ENCODE measurements around the gene ARTN. TPM values are rescaled to one million over a fixed set of nuclear protein-coding genes. Genes with fewer than 3 reads are reported as not detected.
A peak's percentile ranks its signal among the peaks of the same experiment; 100 is the strongest.

The ARTN gene
- 17.4 and 33.6 TPM in 2 replicates for total RNA-seq (2021)
- Bru-seq, nascent RNA = percentile 61 among the genes with signal in this experiment
- BruChase-seq, experiment 1, labeled RNA remaining after a 2-hour chase = percentile 86 among the genes with signal in this experiment
- percentile 85 among the genes with signal in this experiment for BruChase-seq, experiment 2, labeled RNA remaining after a 6-hour chase
- long read RNA-seq, partial matches to known transcripts = 3 of 19 reads
- long read RNA-seq, other reads (novel, unspliced or antisense) = 13 of 19 reads

- no TSS peak for BruUV-seq (replicated peaks)
- H3K27ac ChIP-seq = peak within 1 kb of the TSS; percentile 84
- H2AFZ ChIP-seq = peak within 1 kb of the TSS; percentile 85
- peak within 1 kb of the TSS; percentile 90 for H3K4me3 ChIP-seq
- no peak for TF ChIP-seq EZH2 (IDR thresholded peaks at IDR 0.05; ENCODE audit: low read depth)
- no peak for TF ChIP-seq CTCF (conservative IDR thresholded peaks at IDR 0.05)
- no peaks in the 10 kb centered on the region for H3K36me3 ChIP-seq (ENCODE audit: low read depth)
- POLR2A ChIA-PET (ENCODE audit: unreplicated experiment) = interaction anchor here (0.6 to 1.3 kb wide), 5 partner anchors 42 to 225 kb away, joined by 3 to 11 read pairs (median 4); no protein-coding TSS in a partner anchor
- H3F3A ChIP-seq (ENCODE audit: insufficient read depth, low read depth) = peaks cover 46% of the 10 kb centered on the region; the same call in 1 of the 2 replicates
- intact Hi-C loops (cut with micrococcal nuclease; ENCODE audit: unreplicated experiment) = loop anchor here (1.0 to 2.0 kb wide), 8 partner anchors 75 to 707 kb away; partner anchors contain the start of gene ST3GAL3
- no peaks in the 10 kb centered on the region for H3K9me2 ChIP-seq (ENCODE audit: insufficient read depth)
- H4K20me1 ChIP-seq (ENCODE audit: insufficient read depth) = no peaks in the 10 kb centered on the region
- H3K9me3 ChIP-seq (ENCODE audit: insufficient read depth, low read depth) = peaks cover 2% of the 10 kb centered on the region; the same call in 1 of the 2 replicates
- DNase-seq = peak; percentile 62 to 80
- H3K79me2 ChIP-seq (ENCODE audit: low read depth) = 0 out of 2 replicates have a peak, but pooled peaks cover 7% of the 10 kb centered on the region
- H3K27me3 ChIP-seq (ENCODE audit: insufficient read depth, low read depth) = no peaks in the 10 kb centered on the region
- H3K4me1 ChIP-seq (replicated peaks; ENCODE audit: insufficient read depth) = peaks cover 49% of the 10 kb centered on the region
- CTCF ChIA-PET = interaction anchor here (0.6 to 4.0 kb wide), 13 partner anchors 10 to 172 kb away, joined by 3 to 185 read pairs (median 4); partner anchors contain the start of gene DPH2
- peak within 1 kb of the TSS; percentile 95 for H3K4me2 ChIP-seq
Measured at GRCh38 chr1:43933386-43934100, at the start of gene ARTN. Gene ARTN, plus strand, starts transcription at chr1:43933801. Its CDS starts 1,856 bp downstream, at chr1:43935657.

GRCh38 chr1:43885279-43885801 is 48.3 kb upstream of the ARTN start:
- Histone ChIP-seq H3K4me3 (no peak overlapping the region), H2AFZ (no peak overlapping the region), H3K36me3 (ENCODE audit: low read depth) (no peaks in the 10 kb centered on the region), H3K9me2 (ENCODE audit: insufficient read depth) (no peaks in the 10 kb centered on the region), H3K27ac (no peak overlapping the region), H3K27me3 (ENCODE audit: insufficient read depth, low read depth) (no peaks in the 10 kb centered on the region), H3K4me1 (replicated peaks; ENCODE audit: insufficient read depth) (0 out of 2 replicates have a peak, but pooled peaks cover 3% of the 10 kb centered on the region), H4K20me1 (ENCODE audit: insufficient read depth) (no peaks in the 10 kb centered on the region), H3K9me3 (ENCODE audit: insufficient read depth, low read depth) (no peaks in the 10 kb centered on the region), H3K79me2 (ENCODE audit: low read depth) (no peaks in the 10 kb centered on the region), H3F3A (ENCODE audit: insufficient read depth, low read depth) (no peaks in the 10 kb centered on the region), H3K4me2 (no peak overlapping the region)
- ChIA-PET POLR2A (ENCODE audit: unreplicated experiment) (no interaction called here), CTCF (no interaction called here)
- intact Hi-C loops (cut with micrococcal nuclease; ENCODE audit: unreplicated experiment) = no loop called here
- DNase-seq = peak in 1 of 2 experiments; percentile 32
- no peak for TF ChIP-seq CTCF (conservative IDR thresholded peaks at IDR 0.05)
- no peak for TF ChIP-seq EZH2 (IDR thresholded peaks at IDR 0.05; ENCODE audit: low read depth)
- no TSS peak for BruUV-seq (replicated peaks)

GRCh38 chr1:43887748-43888147 is 45.9 kb upstream of the ARTN start:
- H3K36me3 ChIP-seq (ENCODE audit: low read depth) = no peaks in the 10 kb centered on the region
- DNase-seq = peak in 1 of 2 experiments; percentile 37
- no peaks in the 10 kb centered on the region for H4K20me1 ChIP-seq (ENCODE audit: insufficient read depth)
- H3K27me3 ChIP-seq (ENCODE audit: insufficient read depth, low read depth) = no peaks in the 10 kb centered on the region
- no peak overlapping the region for H3K27ac ChIP-seq
- H3F3A ChIP-seq (ENCODE audit: insufficient read depth, low read depth) = no peaks in the 10 kb centered on the region
- intact Hi-C loops (cut with micrococcal nuclease; ENCODE audit: unreplicated experiment) = no loop called here
- BruUV-seq (replicated peaks) = no TSS peak
- H3K79me2 ChIP-seq (ENCODE audit: low read depth) = no peaks in the 10 kb centered on the region
- no peak overlapping the region for H3K4me2 ChIP-seq
- no peak for TF ChIP-seq EZH2 (IDR thresholded peaks at IDR 0.05; ENCODE audit: low read depth)
- TF ChIP-seq CTCF (conservative IDR thresholded peaks at IDR 0.05) = no peak
- no peaks in the 10 kb centered on the region for H3K9me2 ChIP-seq (ENCODE audit: insufficient read depth)
- POLR2A ChIA-PET (ENCODE audit: unreplicated experiment) = no interaction called here
- no peaks in the 10 kb centered on the region for H3K9me3 ChIP-seq (ENCODE audit: insufficient read depth, low read depth)
- CTCF ChIA-PET = no interaction called here
- 0 out of 2 replicates have a peak, but pooled peaks cover 3% of the 10 kb centered on the region for H3K4me1 ChIP-seq (replicated peaks; ENCODE audit: insufficient read depth)
- no peak overlapping the region for H3K4me3 ChIP-seq
- H2AFZ ChIP-seq = no peak overlapping the region
